Muscle layer of colon (tissue), 2 donors: Measurements from ENCODE around the gene RPP40.
A peak's percentile ranks its signal among the peaks of the same experiment; 100 is the strongest.

ENCODE experiments used
- H3K27ac ChIP-seq: one replicate; pipeline ENCODE4 v1.7.0; 2013; ENCODE audit warnings: low read depth, mild to moderate bottlenecking, low read length, moderate library complexity
- H3K27me3 ChIP-seq, 2 donors: one replicate each; pipeline ENCODE4 v1.7.0; 2013; ENCODE audit warnings: low read length in 2 of 2, mild to moderate bottlenecking in 2 of 2; ENCODE audit not compliant: insufficient read depth in 2 of 2, control insufficient read depth in 1 of 2
- H3K36me3 ChIP-seq: one replicate; pipeline ENCODE4 v1.7.0; 2013; ENCODE audit warnings: mild to moderate bottlenecking, low read length; ENCODE audit not compliant: insufficient read depth
- H3K4me1 ChIP-seq: one replicate; pipeline ENCODE4 v1.7.0; 2013; ENCODE audit warnings: mild to moderate bottlenecking, low read length; ENCODE audit not compliant: insufficient read depth
- H3K4me3 ChIP-seq, 2 donors: one replicate each; pipeline ENCODE4 v1.7.0; 2013; ENCODE audit warnings: low read length in 2 of 2, low read depth in 1 of 2, mild to moderate bottlenecking in 1 of 2, moderate library complexity in 1 of 2
- H3K9ac ChIP-seq: one replicate; pipeline ENCODE4 v1.7.0; 2013; ENCODE audit warnings: low read length
- H3K9me3 ChIP-seq: one replicate; pipeline ENCODE4 v1.7.0; 2013; ENCODE audit warnings: mild to moderate bottlenecking, low read length
- donor health status: abdominal sarcoma.
- donor health status: Adenocarcinoma of cecum.

RPP40 gene

GRCh38 chr6:5003604-5004372 is at the start of gene RPP40:
RPP40 (minus strand) TSS chr6:5004037; CDS start chr6:5004002, 35 bp downstream.
- no peaks in the 10 kb centered on the region for H3K27me3 ChIP-seq
- H3K9me3 ChIP-seq = no peaks in the 10 kb centered on the region
- peak within 1 kb of the TSS; percentile 63 to 71 for H3K4me3 ChIP-seq
- peak within 1 kb of the TSS; percentile 55 for H3K9ac ChIP-seq
- peak within 1 kb of the TSS; percentile 71 for H3K27ac ChIP-seq
- peaks cover 9% of the 10 kb centered on the region for H3K36me3 ChIP-seq
- peaks cover 7% of the 10 kb centered on the region for H3K4me1 ChIP-seq

- Histone ChIP-seq H3K9ac (no peak overlapping the region), H3K36me3 (no peaks in the 10 kb centered on the region), H3K4me3 (no peak overlapping the region), H3K9me3 (no peaks in the 10 kb centered on the region), H3K27me3 (no peaks in the 10 kb centered on the region), H3K4me1 (no peaks in the 10 kb centered on the region), H3K27ac (no peak overlapping the region)
Observed at GRCh38 chr6:5053038-5053437, 49.2 kb upstream of the RPP40 start.

GRCh38 chr6:5051394-5051793 is 47.6 kb upstream of the RPP40 start:
- Histone ChIP-seq H3K9ac (no peak overlapping the region), H3K36me3 (no peaks in the 10 kb centered on the region), H3K27me3 (no peaks in the 10 kb centered on the region), H3K4me3 (no peak overlapping the region), H3K4me1 (no peaks in the 10 kb centered on the region), H3K9me3 (no peaks in the 10 kb centered on the region), H3K27ac (no peak overlapping the region)

GRCh38 chr6:5050009-5050408 is 46.2 kb upstream of the RPP40 start:
- Histone ChIP-seq H3K9me3 (no peaks in the 10 kb centered on the region), H3K27ac (no peak overlapping the region)

GRCh38 chr6:5046430-5046829 is 42.6 kb upstream of the RPP40 start:
- no peaks in the 10 kb centered on the region for H3K9me3 ChIP-seq
- H3K27me3 ChIP-seq = no peaks in the 10 kb centered on the region
- no peaks in the 10 kb centered on the region for H3K4me1 ChIP-seq
- no peak overlapping the region for H3K9ac ChIP-seq
- H3K27ac ChIP-seq = no peak overlapping the region
- no peaks in the 10 kb centered on the region for H3K36me3 ChIP-seq
- no peak overlapping the region for H3K4me3 ChIP-seq

More at GRCh38 chr6:5050009-5050408, 46.2 kb upstream of the RPP40 start:
- H3K9ac ChIP-seq = no peak overlapping the region
- no peak overlapping the region for H3K4me3 ChIP-seq
- no peaks in the 10 kb centered on the region for H3K4me1 ChIP-seq
- H3K36me3 ChIP-seq = no peaks in the 10 kb centered on the region
- H3K27me3 ChIP-seq = no peaks in the 10 kb centered on the region

GRCh38 chr6:5045416-5045815 is 41.6 kb upstream of the RPP40 start:
- Histone ChIP-seq H3K4me1 (no peaks in the 10 kb centered on the region), H3K4me3 (no peak overlapping the region), H3K27ac (no peak overlapping the region), H3K36me3 (no peaks in the 10 kb centered on the region), H3K9ac (no peak overlapping the region), H3K27me3 (no peaks in the 10 kb centered on the region), H3K9me3 (no peaks in the 10 kb centered on the region)

- Histone ChIP-seq H3K27me3 (no peaks in the 10 kb centered on the region), H3K9ac (no peak overlapping the region), H3K4me1 (no peaks in the 10 kb centered on the region), H3K9me3 (no peaks in the 10 kb centered on the region), H3K36me3 (no peaks in the 10 kb centered on the region), H3K27ac (no peak overlapping the region), H3K4me3 (no peak overlapping the region)
Observed at GRCh38 chr6:5044866-5045265, 41.0 kb upstream of the RPP40 start.

- no peaks in the 10 kb centered on the region for H3K9me3 ChIP-seq
Observed at GRCh38 chr6:5042436-5042835, 38.6 kb upstream of the RPP40 start.

GRCh38 chr6:5041955-5042354 is 38.1 kb upstream of the RPP40 start:
- Histone ChIP-seq H3K4me3 (no peak overlapping the region), H3K27ac (no peak overlapping the region), H3K4me1 (no peaks in the 10 kb centered on the region), H3K36me3 (no peaks in the 10 kb centered on the region), H3K9me3 (no peaks in the 10 kb centered on the region), H3K9ac (no peak overlapping the region), H3K27me3 (no peaks in the 10 kb centered on the region)

More at GRCh38 chr6:5042436-5042835, 38.6 kb upstream of the RPP40 start:
- Histone ChIP-seq H3K27me3 (no peaks in the 10 kb centered on the region), H3K4me3 (no peak overlapping the region), H3K27ac (no peak overlapping the region), H3K36me3 (no peaks in the 10 kb centered on the region), H3K4me1 (no peaks in the 10 kb centered on the region), H3K9ac (no peak overlapping the region)

GRCh38 chr6:5036269-5036668 is 32.4 kb upstream of the RPP40 start:
- Histone ChIP-seq H3K27me3 (no peaks in the 10 kb centered on the region), H3K9me3 (no peaks in the 10 kb centered on the region), H3K27ac (no peak overlapping the region), H3K9ac (no peak overlapping the region), H3K36me3 (no peaks in the 10 kb centered on the region), H3K4me3 (no peak overlapping the region), H3K4me1 (peaks cover 3% of the 10 kb centered on the region)

GRCh38 chr6:5034736-5035135 is 30.9 kb upstream of the RPP40 start:
- Histone ChIP-seq H3K9me3 (no peaks in the 10 kb centered on the region), H3K27ac (no peak overlapping the region), H3K4me1 (peaks cover 3% of the 10 kb centered on the region), H3K4me3 (no peak overlapping the region), H3K27me3 (no peaks in the 10 kb centered on the region), H3K9ac (no peak overlapping the region), H3K36me3 (no peaks in the 10 kb centered on the region)

GRCh38 chr6:5034328-5034727 is 30.5 kb upstream of the RPP40 start:
- Histone ChIP-seq H3K4me3 (no peak overlapping the region), H3K36me3 (no peaks in the 10 kb centered on the region), H3K9ac (no peak overlapping the region), H3K27ac (no peak overlapping the region), H3K4me1 (peaks cover 3% of the 10 kb centered on the region), H3K27me3 (no peaks in the 10 kb centered on the region), H3K9me3 (no peaks in the 10 kb centered on the region)
